ENCODE data around the gene OARD1.
A peak's percentile ranks its signal among the peaks of the same experiment; 100 is the strongest.

Gene OARD1

DNA sequence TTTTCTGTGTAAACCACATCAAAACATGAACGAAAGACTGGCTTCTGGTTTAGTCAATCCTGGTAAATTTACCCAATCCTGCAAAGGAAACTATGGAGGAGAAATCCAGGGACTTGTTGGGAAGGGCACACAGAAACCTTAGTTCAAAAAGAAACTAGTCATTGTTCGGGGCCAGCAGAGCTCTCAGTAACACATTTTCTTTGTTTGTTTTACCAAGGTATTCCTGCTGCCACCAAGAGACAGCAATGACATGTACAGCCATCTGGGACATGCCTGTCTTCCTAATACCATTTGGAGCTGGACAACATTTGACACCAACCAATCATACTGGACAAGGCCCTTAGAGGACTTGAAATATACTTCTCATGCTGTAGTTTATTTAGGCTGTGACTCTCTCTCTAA lies 8.3 kb downstream of the OARD1 start:
- H3K27me3 Mint-ChIP-seq, result no peaks in the 10 kb centered on the region
- no peak overlapping the region for H3K4me3 Mint-ChIP-seq
- no peak overlapping the region for H3K27ac Mint-ChIP-seq
- ATAC-seq, result no peak
- H3K36me3 Mint-ChIP-seq, result peaks cover 55% of the 10 kb centered on the region
- no peaks in the 10 kb centered on the region for H3K9me3 Mint-ChIP-seq
- H3K4me1 Mint-ChIP-seq, result peaks cover 8% of the 10 kb centered on the region

DNA sequence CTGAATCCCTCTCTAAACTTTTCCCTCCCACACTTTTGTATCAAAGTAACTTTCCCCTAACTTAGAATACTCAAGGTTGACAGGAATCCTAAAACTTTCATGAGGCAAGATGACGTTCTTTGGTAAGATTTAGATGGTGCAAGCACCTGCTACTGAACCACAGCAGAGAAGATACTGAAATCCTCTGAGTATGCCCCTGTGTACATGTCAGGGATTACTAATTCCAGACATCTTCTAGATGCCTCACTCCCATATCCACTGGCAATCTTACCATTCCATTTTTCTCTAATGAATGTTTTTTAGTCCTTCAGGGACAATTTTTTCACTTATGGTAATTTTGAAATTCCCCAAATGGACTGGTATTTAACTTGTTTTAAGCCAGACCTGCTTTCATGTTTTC lies 10.1 kb downstream of the OARD1 start:
- ATAC-seq, result no peak
- peaks cover 54% of the 10 kb centered on the region for H3K36me3 Mint-ChIP-seq
- peaks cover 6% of the 10 kb centered on the region for H3K4me1 Mint-ChIP-seq
- H3K9me3 Mint-ChIP-seq, result no peaks in the 10 kb centered on the region
- H3K27ac Mint-ChIP-seq, result no peak overlapping the region
- no peak overlapping the region for H3K4me3 Mint-ChIP-seq
- no peaks in the 10 kb centered on the region for H3K27me3 Mint-ChIP-seq

DNA sequence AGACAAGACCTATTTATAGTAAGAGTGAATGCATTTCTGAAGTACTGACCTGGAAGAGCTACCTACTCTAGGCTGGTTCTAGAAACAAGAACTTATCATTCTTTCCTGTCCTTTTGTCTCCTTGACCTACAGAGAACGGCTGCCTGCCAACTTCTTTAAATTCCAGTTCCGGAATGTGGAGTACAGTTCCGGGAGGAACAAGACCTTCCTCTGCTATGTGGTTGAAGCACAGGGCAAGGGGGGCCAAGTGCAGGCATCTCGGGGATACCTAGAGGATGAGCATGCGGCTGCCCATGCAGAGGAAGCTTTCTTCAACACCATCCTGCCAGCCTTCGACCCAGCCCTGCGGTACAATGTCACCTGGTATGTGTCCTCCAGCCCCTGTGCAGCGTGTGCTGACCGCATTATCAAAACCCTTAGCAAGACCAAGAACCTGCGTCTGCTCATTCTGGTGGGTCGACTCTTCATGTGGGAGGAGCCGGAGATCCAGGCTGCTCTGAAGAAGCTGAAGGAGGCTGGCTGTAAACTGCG lies 10.9 kb downstream of the OARD1 start:
- Mint-ChIP-seq H3K4me1 (no peaks in the 10 kb centered on the region), H3K4me3 (no peak overlapping the region), H3K36me3 (peaks cover 51% of the 10 kb centered on the region), H3K9me3 (no peaks in the 10 kb centered on the region), H3K27ac (no peak overlapping the region), H3K27me3 (no peaks in the 10 kb centered on the region)
- no peak for ATAC-seq

DNA sequence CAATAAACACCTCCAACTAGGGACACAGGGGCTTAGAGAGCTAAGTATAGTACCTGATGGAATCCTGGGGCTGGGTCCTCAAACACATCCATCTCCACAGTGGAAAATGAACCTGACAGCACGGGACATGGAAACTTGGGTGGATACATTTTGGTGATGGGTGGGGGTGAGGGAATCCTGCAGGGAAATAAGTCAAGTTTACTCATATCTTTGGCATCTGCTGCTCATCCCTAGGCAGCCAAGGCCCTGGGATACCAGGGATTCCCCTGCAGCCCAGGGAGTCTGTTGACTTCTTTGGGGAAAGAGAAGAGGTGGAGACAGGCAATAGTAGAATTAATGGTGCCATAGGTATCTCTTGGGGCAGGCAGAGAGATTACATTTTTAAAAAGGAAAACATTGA lies 12.6 kb downstream of the OARD1 start:
- Mint-ChIP-seq H3K9me3 (no peaks in the 10 kb centered on the region), H3K27ac (no peak overlapping the region), H3K4me3 (no peak overlapping the region), H3K4me1 (no peaks in the 10 kb centered on the region), H3K27me3 (no peaks in the 10 kb centered on the region), H3K36me3 (peaks cover 46% of the 10 kb centered on the region)
- ATAC-seq, result no peak

DNA sequence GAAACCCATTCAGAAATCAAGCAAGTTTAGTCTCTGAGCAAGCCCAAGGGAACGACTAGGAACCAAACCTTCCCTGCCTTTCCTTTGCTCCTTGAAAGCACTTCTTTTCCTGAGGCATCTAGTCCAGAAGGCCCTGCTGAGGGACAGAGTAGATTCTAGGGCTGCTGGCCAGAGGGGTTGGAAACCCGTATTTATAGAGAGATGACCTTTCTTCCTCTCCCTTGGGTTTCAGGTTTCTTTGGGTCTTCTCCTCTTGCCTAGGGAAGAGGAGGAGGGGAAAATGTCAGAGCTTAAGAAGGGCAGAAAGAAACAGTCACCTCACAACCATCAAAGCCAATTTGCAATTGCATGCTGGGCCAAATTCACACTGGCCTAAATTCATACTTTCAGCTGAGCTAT lies 13.4 kb downstream of the OARD1 start:
- ATAC-seq, result no peak
- Mint-ChIP-seq H3K36me3 (peaks cover 46% of the 10 kb centered on the region), H3K27ac (no peak overlapping the region), H3K27me3 (no peaks in the 10 kb centered on the region), H3K4me1 (no peaks in the 10 kb centered on the region), H3K9me3 (no peaks in the 10 kb centered on the region), H3K4me3 (no peak overlapping the region)

DNA sequence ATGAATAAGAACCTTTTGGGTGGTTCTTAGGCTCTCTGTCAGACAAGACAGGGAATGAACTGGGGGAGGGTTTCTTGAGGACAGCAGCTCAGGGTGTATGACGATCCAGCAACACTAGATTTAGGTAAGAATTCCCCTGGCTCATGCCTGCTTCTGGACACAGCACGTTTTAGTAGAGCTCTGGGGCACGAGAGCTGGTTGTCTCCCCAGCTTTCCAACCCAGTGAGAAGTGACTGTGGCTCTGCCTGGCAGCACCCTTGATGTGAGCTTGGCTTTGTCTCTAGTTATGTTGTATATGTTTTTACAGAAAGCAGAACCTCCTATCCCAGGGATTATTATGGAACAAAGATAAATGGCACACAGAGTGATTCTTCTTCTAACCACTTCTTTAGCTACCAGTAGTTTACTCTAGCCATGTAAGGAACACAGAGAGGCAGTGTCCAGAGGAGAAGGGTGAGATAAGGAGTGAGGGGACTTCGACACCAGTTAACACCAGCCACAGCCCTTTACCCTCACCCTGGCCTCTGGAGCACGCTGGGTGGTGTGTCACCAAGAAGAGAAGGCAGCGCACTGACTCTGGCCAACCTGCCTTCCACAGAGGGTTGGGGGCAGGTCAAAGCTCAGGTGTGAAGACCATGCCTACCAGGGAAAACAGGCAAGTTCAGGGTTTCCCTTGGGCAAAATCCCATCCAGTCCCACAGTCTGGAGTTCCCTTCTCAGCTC lies 15.2 kb downstream of the OARD1 start:
- no peak for ATAC-seq
- Mint-ChIP-seq H3K27ac (no peak overlapping the region), H3K36me3 (peaks cover 37% of the 10 kb centered on the region), H3K9me3 (no peaks in the 10 kb centered on the region), H3K4me3 (no peak overlapping the region), H3K4me1 (peaks cover 15% of the 10 kb centered on the region), H3K27me3 (no peaks in the 10 kb centered on the region)

DNA sequence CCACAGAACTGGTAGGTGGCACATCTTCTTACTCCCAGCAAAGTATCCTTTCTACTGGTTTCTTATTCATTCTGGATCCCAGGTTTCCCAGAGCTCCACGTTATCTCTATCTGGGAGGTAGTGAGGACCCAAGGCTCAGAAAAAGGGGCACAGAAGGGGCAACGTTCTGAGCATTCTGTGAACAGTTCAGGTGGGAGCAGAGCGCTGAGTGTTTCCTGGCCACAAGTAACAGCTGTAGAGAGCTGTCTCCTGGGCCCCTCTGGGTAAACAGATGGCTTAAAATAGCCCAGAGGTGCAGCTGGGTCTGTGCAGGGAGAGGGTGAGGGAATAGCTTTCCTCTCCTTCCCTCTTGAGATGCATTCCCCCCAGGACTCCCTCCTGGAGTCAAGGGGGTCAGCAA lies 17.0 kb downstream of the OARD1 start:
- Mint-ChIP-seq H3K9me3 (no peaks in the 10 kb centered on the region), H3K36me3 (peaks cover 26% of the 10 kb centered on the region), H3K27me3 (no peaks in the 10 kb centered on the region), H3K27ac (no peak overlapping the region), H3K4me1 (peaks cover 21% of the 10 kb centered on the region), H3K4me3 (no peak overlapping the region)
- ATAC-seq, result no peak

DNA sequence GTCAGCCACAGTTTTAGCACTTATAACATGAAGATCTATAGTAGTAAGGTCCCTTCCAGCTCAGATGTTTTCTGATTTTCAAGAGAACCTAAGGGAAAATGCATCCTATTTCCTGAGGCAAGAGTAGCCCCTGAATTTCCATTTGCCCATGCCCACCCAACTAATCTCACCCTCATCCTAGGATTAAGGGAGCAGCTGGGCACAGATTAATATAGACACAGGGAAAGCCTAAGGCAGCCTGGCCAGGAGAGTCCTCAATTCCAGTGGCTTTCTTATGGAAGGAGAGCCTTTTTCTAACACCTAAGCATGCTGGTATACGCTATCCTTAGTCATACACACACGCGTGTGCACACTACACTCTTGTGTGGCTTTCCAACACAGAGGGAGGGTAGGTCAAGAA lies 17.6 kb downstream of the OARD1 start:
- Mint-ChIP-seq H3K27me3 (no peaks in the 10 kb centered on the region), H3K9me3 (no peaks in the 10 kb centered on the region), H3K36me3 (peaks cover 22% of the 10 kb centered on the region), H3K27ac (no peak overlapping the region), H3K4me3 (no peak overlapping the region), H3K4me1 (peaks cover 21% of the 10 kb centered on the region)
- ATAC-seq, result no peak

DNA sequence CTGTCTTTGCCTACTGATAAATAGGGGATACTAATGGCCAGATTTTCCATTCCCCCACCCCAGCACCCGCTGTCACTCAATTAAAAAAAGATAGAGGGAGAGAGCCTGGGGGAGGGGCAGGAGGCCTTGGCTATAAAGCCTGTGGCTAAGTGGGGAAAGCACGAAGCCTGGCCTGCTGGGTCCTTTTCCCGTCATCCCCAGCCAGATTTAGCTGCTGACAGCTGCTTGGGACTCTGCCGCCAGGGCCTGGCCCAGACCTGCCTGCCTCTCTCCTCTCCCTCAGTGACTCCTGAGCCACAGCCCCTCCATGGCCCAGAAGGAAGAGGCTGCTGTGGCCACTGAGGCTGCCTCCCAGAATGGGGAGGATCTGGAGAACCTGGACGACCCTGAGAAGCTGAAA lies 19.1 kb downstream of the OARD1 start, which contains the start of gene APOBEC2:
Gene APOBEC2, plus strand, starts transcription at position 162 of the 400 bp plus-strand sequence. Its CDS starts 146 bp downstream, at position 308.
- no peaks in the 10 kb centered on the region for H3K27me3 Mint-ChIP-seq
- H3K9me3 Mint-ChIP-seq, result no peaks in the 10 kb centered on the region
- peaks cover 27% of the 10 kb centered on the region for H3K36me3 Mint-ChIP-seq
- peak within 1 kb of the TSS; percentile 33 for H3K27ac Mint-ChIP-seq
- H3K4me3 Mint-ChIP-seq, result no peak within 1 kb of the TSS
- peaks cover 21% of the 10 kb centered on the region for H3K4me1 Mint-ChIP-seq
- no peak for ATAC-seq

DNA sequence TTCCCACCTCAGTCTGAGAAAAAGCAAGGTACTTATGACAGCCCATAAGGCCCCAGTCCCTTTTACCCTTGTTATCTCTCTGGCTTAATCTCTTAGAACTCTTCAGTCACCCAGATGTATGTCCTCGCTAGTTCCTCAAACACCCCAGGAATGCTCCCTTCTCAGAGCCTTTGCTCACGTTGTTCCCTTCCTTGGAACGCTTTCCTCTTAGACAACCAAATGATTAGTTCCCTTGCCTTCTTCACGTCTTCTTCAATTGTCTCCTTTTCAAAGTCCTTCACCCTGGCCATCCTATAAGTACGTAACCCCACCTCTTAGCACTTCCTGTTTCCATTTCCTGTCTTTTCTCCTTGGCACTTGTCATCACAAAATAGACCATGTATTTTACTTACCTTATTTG lies 20.3 kb downstream of the OARD1 start:
- no peaks in the 10 kb centered on the region for H3K9me3 Mint-ChIP-seq
- H3K27me3 Mint-ChIP-seq, result no peaks in the 10 kb centered on the region
- H3K27ac Mint-ChIP-seq, result peak overlapping the region; percentile 33
- ATAC-seq, result peak; percentile 67
- peaks cover 21% of the 10 kb centered on the region for H3K4me1 Mint-ChIP-seq
- no peak overlapping the region for H3K4me3 Mint-ChIP-seq
- H3K36me3 Mint-ChIP-seq, result peaks cover 22% of the 10 kb centered on the region

DNA sequence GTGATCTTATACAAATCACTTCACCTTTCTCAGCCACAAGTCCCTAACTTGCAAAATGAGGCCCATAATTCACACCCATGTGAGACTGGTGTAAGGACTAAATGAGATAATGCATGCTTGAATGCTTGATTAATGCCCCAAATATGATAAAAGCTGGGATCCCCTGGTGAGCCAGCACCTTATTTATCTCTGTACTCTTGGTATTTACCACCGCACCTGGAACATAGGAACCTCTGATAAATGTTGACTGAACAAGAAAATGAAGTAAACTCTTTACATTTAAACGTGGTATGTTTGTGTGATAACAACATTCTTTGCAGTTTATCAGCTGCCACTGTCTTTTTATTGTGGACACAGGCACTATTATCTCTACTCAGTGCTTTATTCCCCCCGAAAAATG lies 21.6 kb downstream of the OARD1 start:
- H3K4me1 Mint-ChIP-seq, result peaks cover 21% of the 10 kb centered on the region

DNA sequence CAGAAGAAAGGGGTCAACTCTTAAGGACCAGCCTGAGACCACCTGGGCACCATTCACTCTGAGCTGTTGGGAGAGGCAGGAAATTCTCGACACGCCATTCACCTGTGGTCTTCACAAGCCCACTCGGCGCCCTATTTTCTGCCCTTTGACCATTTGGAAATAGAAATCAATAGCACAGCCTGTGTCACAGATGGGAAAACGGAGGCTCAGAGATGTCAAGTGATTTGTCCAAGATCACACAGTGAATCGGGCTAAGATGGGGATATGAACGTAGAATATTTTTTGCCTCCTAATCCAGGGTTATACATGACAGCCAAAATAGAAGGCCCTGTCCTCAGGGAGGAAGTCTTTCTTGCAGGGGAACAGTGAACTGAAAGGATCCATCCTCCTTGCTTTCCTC lies 22.2 kb downstream of the OARD1 start:
- H3K4me1 Mint-ChIP-seq, result peaks cover 21% of the 10 kb centered on the region
- H3K27me3 Mint-ChIP-seq, result no peaks in the 10 kb centered on the region
- H3K9me3 Mint-ChIP-seq, result no peaks in the 10 kb centered on the region
- no peak overlapping the region for H3K4me3 Mint-ChIP-seq
- H3K36me3 Mint-ChIP-seq, result peaks cover 20% of the 10 kb centered on the region
- ATAC-seq, result no peak
- H3K27ac Mint-ChIP-seq, result no peak overlapping the region

More for the DNA sequence above, 21.6 kb downstream of the OARD1 start:
- Mint-ChIP-seq H3K27ac (no peak overlapping the region), H3K9me3 (no peaks in the 10 kb centered on the region), H3K27me3 (no peaks in the 10 kb centered on the region), H3K36me3 (peaks cover 20% of the 10 kb centered on the region), H3K4me3 (no peak overlapping the region)
- no peak for ATAC-seq

DNA sequence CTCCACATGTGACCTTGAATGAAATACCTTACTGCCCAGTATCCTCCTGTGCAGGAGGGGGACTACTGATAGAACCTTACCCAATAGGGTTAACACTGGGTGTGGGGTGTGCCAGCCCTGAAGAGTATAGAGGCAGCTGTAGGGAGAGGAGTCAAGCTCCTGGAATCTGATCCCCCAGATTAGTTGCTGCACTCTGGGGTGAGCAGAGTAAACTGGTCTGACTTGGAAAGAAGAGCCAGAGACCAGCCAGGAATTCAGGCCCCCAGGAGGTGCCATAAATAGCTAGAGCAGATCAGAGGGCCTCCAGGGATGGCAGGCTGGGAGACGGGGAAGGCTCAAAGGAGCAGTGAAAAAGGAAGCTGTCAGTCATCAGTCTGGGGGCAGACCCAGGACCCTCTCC lies 22.6 kb downstream of the OARD1 start:
- no peak overlapping the region for H3K4me3 Mint-ChIP-seq
- no peaks in the 10 kb centered on the region for H3K9me3 Mint-ChIP-seq
- H3K27ac Mint-ChIP-seq, result no peak overlapping the region
- H3K36me3 Mint-ChIP-seq, result peaks cover 20% of the 10 kb centered on the region
- H3K4me1 Mint-ChIP-seq, result peaks cover 21% of the 10 kb centered on the region
- ATAC-seq, result no peak
- H3K27me3 Mint-ChIP-seq, result no peaks in the 10 kb centered on the region

DNA sequence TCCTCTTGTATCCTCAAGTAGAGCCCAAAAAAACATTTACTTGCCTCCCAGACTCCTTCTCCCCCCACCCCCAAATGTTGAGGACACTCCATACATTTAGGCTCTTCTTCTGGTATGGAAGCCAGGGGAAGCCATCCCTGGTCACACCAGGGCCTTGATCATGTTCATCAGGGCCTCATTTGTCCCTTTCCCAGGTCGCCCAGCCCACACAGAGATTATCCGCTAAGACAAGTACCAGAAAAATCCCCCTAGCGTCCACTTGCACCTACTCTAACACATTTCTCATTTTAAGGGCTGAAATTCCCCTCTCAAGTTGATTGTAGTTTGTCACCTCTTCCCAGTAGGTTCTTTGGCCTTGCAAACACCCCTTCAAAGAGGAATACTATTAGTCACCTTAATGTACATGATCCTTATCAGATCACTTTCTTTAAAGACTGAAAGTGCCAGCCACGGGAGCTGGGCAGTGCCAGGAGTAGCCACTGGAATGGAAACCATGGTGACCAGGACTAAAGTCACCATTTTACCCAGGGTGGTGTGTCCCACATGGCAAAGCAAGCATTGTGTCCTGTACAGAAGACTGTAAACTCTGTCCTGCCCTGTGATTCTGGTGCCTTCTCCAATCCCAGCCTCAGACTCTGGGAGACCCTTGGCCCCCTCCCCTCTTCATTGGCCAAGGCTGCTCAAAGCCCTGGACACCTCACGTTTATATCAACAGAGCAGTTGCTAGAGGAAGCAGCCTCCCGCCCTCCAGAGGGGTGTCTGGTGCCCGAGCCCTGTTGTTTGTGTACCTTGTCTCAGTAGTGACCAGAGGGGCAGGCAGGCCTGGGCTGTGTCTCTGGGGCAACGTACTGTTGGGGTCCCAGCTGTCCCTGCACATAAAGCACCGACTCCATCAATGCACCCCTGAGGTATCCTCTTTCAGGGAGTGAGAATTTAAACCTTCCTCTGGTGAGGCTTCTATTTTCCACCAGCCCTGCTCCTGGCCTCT lies 24.1 kb downstream of the OARD1 start:
- peaks cover 18% of the 10 kb centered on the region for H3K4me1 Mint-ChIP-seq
- peaks cover 26% of the 10 kb centered on the region for H3K36me3 Mint-ChIP-seq
- no peaks in the 10 kb centered on the region for H3K27me3 Mint-ChIP-seq
- no peak overlapping the region for H3K27ac Mint-ChIP-seq
- H3K4me3 Mint-ChIP-seq, result no peak overlapping the region
- ATAC-seq, result no peak
- no peaks in the 10 kb centered on the region for H3K9me3 Mint-ChIP-seq

DNA sequence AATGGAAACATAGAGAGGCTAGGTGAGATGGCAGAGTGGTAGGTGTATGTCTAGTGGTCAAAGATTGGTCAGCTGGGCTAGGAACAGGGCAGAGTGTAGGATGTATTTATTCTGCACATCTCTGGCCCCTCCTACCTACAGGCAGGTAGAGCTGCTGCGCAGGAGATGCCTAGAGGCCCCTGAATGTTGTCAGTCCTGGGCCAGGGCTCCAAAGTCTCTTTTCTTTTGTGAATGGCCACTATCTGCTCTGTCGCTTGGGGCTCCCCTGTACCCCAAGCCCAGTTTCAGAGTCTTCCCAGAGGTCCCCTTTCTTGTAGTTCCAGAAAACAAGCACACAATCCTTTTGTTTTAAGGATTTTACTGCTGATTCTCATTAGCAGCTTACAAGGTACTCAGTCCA lies 24.9 kb downstream of the OARD1 start:
- Mint-ChIP-seq H3K4me1 (peaks cover 10% of the 10 kb centered on the region), H3K27ac (no peak overlapping the region), H3K36me3 (peaks cover 26% of the 10 kb centered on the region), H3K27me3 (no peaks in the 10 kb centered on the region), H3K4me3 (no peak overlapping the region), H3K9me3 (no peaks in the 10 kb centered on the region)
- ATAC-seq, result no peak

All from stimulated activated memory B cell treated with anti-CD40 and anti-IgM and Interleukin-4, amounts not matched to agents 10 μg/mL and 1 μg/mL and 100 μg/mL, for 72 hours (primary cell).